Measurements from ENCODE around the gene TLE4.

DNA sequence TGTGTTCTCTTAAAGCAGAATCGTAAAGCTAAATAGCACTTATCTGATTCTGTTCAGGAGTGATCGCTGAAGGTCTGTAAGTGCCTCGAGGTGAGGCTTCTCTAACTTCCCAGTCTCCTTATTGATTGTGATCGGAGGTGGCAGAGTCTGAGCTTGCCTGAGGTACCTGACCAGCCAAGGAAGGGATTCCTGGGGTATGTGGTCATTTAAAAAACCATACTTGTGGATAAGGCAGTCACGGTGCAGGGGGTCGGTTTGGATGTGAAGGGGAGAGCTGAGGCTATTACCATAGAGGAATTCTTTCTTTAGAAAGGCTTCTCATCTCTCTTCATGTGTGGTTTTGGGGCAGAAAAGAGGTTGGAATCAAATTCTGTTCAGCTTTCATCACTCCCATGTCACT lies 193.7 kb downstream of the TLE4 start:
- TF ChIP-seq, protein P1, sequence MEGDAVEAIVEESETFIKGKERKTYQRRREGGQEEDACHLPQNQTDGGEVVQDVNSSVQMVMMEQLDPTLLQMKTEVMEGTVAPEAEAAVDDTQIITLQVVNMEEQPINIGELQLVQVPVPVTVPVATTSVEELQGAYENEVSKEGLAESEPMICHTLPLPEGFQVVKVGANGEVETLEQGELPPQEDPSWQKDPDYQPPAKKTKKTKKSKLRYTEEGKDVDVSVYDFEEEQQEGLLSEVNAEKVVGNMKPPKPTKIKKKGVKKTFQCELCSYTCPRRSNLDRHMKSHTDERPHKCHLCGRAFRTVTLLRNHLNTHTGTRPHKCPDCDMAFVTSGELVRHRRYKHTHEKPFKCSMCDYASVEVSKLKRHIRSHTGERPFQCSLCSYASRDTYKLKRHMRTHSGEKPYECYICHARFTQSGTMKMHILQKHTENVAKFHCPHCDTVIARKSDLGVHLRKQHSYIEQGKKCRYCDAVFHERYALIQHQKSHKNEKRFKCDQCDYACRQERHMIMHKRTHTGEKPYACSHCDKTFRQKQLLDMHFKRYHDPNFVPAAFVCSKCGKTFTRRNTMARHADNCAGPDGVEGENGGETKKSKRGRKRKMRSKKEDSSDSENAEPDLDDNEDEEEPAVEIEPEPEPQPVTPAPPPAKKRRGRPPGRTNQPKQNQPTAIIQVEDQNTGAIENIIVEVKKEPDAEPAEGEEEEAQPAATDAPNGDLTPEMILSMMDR (conservative IDR thresholded peaks at IDR 0.05): no peak
- TF ChIP-seq ZFX (IDR thresholded peaks at IDR 0.05): no peak

All from C4-2B (cell line).